Upper lobe of right lung (tissue), 1 donor: ENCODE data around the gene MAP7D2. TPM values are rescaled to one million over a fixed set of nuclear protein-coding genes. Genes with fewer than 3 reads are reported as not detected.

ENCODE experiments used
- ATAC-seq: fragments of 200-7000 bp; cut with Tn5 transposase; one replicate; pipeline ENCODE4 v1.9.1; 2020; ENCODE audit warnings: mild to moderate bottlenecking, moderate library complexity
- DNase-seq: peaks from one replicate; pipeline ENCODE4 v3.0.0-alpha.2; 2020
- H3K27ac ChIP-seq: fragments of 200-600 bp; one replicate; pipeline ENCODE4 v1.8.0; 2022
- H3K27me3 ChIP-seq: fragments of 200-600 bp; one replicate; pipeline ENCODE4 v1.8.0; 2022; ENCODE audit warnings: mild to moderate bottlenecking
- H3K36me3 ChIP-seq: fragments of 200-600 bp; one replicate; pipeline ENCODE4 v1.8.0; 2022
- H3K4me1 ChIP-seq: fragments of 200-600 bp; one replicate; pipeline ENCODE4 v1.8.0; 2022
- H3K4me3 ChIP-seq: fragments of 200-600 bp; one replicate; pipeline ENCODE4 v1.8.0; 2022; ENCODE audit warnings: mild to moderate bottlenecking
- H3K9me3 ChIP-seq: fragments of 200-600 bp; one replicate; pipeline ENCODE4 v1.8.0; 2022
- CTCF ChIP-seq: fragments of 200-600 bp; IDR thresholded peaks from one replicate; pipeline ENCODE4 v1.8.0; 2022; ENCODE audit warnings: antibody characterized with exemption
- intact Hi-C: fragments of 100-400 bp; cut with DNase I; formaldehyde crosslinking; loops from one replicate; pipeline ENCODE4 v1.11.0; 2022
- total RNA-seq: library from RNA; stranded (reverse); fragmentation: NEBNext Ultra II Directional; extraction: Animal tissue kit (Norgen Biotek cat#: 25700); gene quantifications from one replicate; pipeline ENCODE4 v1.2.1, GENCODE V29; 2021
- donor health status: DM: no; HTN: yes; CAD: no; lungs with severe emphysema.

MAP7D2 gene
- total RNA-seq, 1 donor from 2014 or later = 0.26 TPM

GRCh38 chrX:19986531-19986930 is 130.2 kb downstream of the MAP7D2 start:
- Histone ChIP-seq H3K36me3 (no peaks in the 10 kb centered on the region), H3K4me3 (no peak overlapping the region), H3K27ac (no peak overlapping the region), H3K4me1 (no peaks in the 10 kb centered on the region), H3K9me3 (no peaks in the 10 kb centered on the region), H3K27me3 (no peaks in the 10 kb centered on the region)
- no peak for ATAC-seq
- DNase-seq = no peak
- intact Hi-C loops = no loop called here
- TF ChIP-seq CTCF = no peak

GRCh38 chrX:19981947-19982346 is 134.8 kb downstream of the MAP7D2 start:
- H3K27ac ChIP-seq = no peak overlapping the region
- no peaks in the 10 kb centered on the region for H3K4me1 ChIP-seq
- no peak overlapping the region for H3K4me3 ChIP-seq
- H3K9me3 ChIP-seq = no peaks in the 10 kb centered on the region
- intact Hi-C loops = no loop called here
- no peak for ATAC-seq
- TF ChIP-seq CTCF = no peak
- no peak for DNase-seq
- no peaks in the 10 kb centered on the region for H3K27me3 ChIP-seq
- H3K36me3 ChIP-seq = no peaks in the 10 kb centered on the region

- Histone ChIP-seq H3K27me3 (no peaks in the 10 kb centered on the region), H3K4me1 (no peaks in the 10 kb centered on the region), H3K9me3 (no peaks in the 10 kb centered on the region), H3K36me3 (no peaks in the 10 kb centered on the region), H3K4me3 (no peak overlapping the region), H3K27ac (no peak overlapping the region)
- TF ChIP-seq CTCF = no peak
- ATAC-seq = no peak
- intact Hi-C loops = no loop called here
- DNase-seq = no peak
These were observed 140.9 kb downstream of the MAP7D2 start for GRCh38 chrX:19975845-19976244.

- Histone ChIP-seq H3K27ac (no peak overlapping the region), H3K4me3 (no peak overlapping the region), H3K27me3 (no peaks in the 10 kb centered on the region), H3K4me1 (no peaks in the 10 kb centered on the region), H3K36me3 (no peaks in the 10 kb centered on the region), H3K9me3 (no peaks in the 10 kb centered on the region)
- DNase-seq (no peak), ATAC-seq (no peak)
- no peak for TF ChIP-seq CTCF
- intact Hi-C loops = no loop called here
These were observed 143.7 kb downstream of the MAP7D2 start for GRCh38 chrX:19972984-19973383.

- Histone ChIP-seq H3K4me1 (no peaks in the 10 kb centered on the region), H3K4me3 (no peak overlapping the region), H3K36me3 (peaks cover 9% of the 10 kb centered on the region), H3K27me3 (no peaks in the 10 kb centered on the region), H3K27ac (no peak overlapping the region), H3K9me3 (no peaks in the 10 kb centered on the region)
- intact Hi-C loops = no loop called here
- ATAC-seq (no peak), DNase-seq (no peak)
- TF ChIP-seq CTCF = no peak
These were observed 148.4 kb downstream of the MAP7D2 start for GRCh38 chrX:19968276-19968675.

- no peaks in the 10 kb centered on the region for H3K27me3 ChIP-seq
- no peaks in the 10 kb centered on the region for H3K9me3 ChIP-seq
- TF ChIP-seq CTCF = no peak
- DNase-seq (no peak), ATAC-seq (no peak)
- intact Hi-C loops = no loop called here
- H3K27ac ChIP-seq = no peak overlapping the region
- H3K36me3 ChIP-seq = peaks cover 9% of the 10 kb centered on the region
- H3K4me3 ChIP-seq = no peak overlapping the region
- H3K4me1 ChIP-seq = no peaks in the 10 kb centered on the region
These were observed 150.7 kb downstream of the MAP7D2 start for GRCh38 chrX:19966056-19966455.
